Lower leg skin (tissue), 4 donors: ENCODE measurements around the gene DNAJC8. TPM values are rescaled to one million over a fixed set of nuclear protein-coding genes. Genes with fewer than 3 reads are reported as not detected.

ENCODE experiments used
- DNase-seq, 2 donors: peaks; one replicate each; pipeline ENCODE4 v3.0.0-alpha.2; 2019; ENCODE audit warnings: low spot score in 2 of 2
- H3K4me3 ChIP-seq: fragments of 200-600 bp; sonication (generic); 2 replicates; pipeline ENCODE4 v1.5.1; 2017; ENCODE audit warnings: mild to moderate bottlenecking, low read depth; ENCODE audit not compliant: poor library complexity, severe bottlenecking
- CTCF ChIP-seq, 3 donors: fragments of 450-650 bp; IDR thresholded peaks; one replicate each; pipeline ENCODE4 v1.5.1; 2016; ENCODE audit warnings: antibody characterized with exemption in 3 of 3, mild to moderate bottlenecking in 3 of 3, moderate library complexity in 2 of 3
- POLR2A ChIP-seq, 2 donors: fragments of 450-650 bp; IDR thresholded peaks; one replicate each; pipeline ENCODE4 v1.6.1; 2016 to 2017; ENCODE audit warnings: antibody characterized with exemption in 2 of 2, mild to moderate bottlenecking in 1 of 2, moderate library complexity in 1 of 2
- WGBS, 2 donors: methylation state at CpG; one replicate each; pipeline ENCODE4 v1.1.5; 2018; 5-methylcytosine and 5-hydroxymethylcytosine counted together
- intact Hi-C: fragments of 100-400 bp; cut with DNase I; formaldehyde crosslinking; loops from one replicate; pipeline ENCODE4 v1.15.0; 2023; ENCODE audit warnings: low total_unique reads
- total RNA-seq, 4 donors: library from RNA; depleted of rRNA; stranded (reverse); fragments of >200 nt; gene quantifications; one replicate each; pipeline ENCODE4 v1.1.0, GENCODE V29; 2016

Gene DNAJC8
- total RNA-seq, 4 donors from 2014 or later, result 33.5 to 40.4 (median 35.3) TPM

GRCh38 chr1:28195780-28196179 lies 37.0 kb downstream of the DNAJC8 start:
- TF ChIP-seq POLR2A (IDR thresholded peaks at IDR 0.05) (no peak), CTCF (IDR thresholded peaks at IDR 0.05) (no peak)
- no peak for DNase-seq
- 88 to 91% methylated on average over 1 of the region's 1 CpG for WGBS, 2 donors
- intact Hi-C loops, result no loop called here
- H3K4me3 ChIP-seq, result no peak overlapping the region

- DNase-seq, result peak in 1 of 2 donors; percentile 58
- WGBS, 2 donors, result 63 to 68% methylated on average over 8 of the region's 8 CpGs
- intact Hi-C loops, result no loop called here
- H3K4me3 ChIP-seq, result no peak overlapping the region
- TF ChIP-seq CTCF (IDR thresholded peaks at IDR 0.05), result no peak
- TF ChIP-seq POLR2A (IDR thresholded peaks at IDR 0.05), result no peak
Observed at GRCh38 chr1:28194326-28195035, 38.3 kb downstream of the DNAJC8 start.

DNA sequence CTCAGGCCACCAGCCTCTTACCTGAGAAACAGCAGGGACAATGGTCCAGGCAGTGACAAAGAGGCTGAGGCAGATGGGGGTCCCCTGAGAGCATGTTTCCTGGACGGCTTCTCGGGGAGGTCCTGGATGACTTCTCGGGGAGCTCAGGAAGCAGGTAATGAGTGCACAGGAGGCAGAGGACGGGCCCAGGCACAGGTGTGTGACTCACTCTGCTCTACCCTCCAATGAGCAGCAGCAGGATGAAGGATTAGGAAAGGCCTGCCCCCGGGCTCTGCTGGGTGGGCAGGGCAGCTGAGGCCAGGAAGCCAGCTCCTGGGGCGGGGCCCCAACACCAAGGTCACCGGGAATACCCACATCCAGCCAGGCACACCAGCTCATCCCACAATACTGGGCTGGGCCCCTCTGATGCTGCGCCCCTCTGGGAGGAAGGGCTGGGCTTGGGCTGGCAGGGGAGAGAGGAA lies 39.1 kb downstream of the DNAJC8 start:
- intact Hi-C loops, result no loop called here
- WGBS, 2 donors, result 36 to 54% methylated on average over 8 of the region's 8 CpGs
- peak; percentile 36 to 68 for DNase-seq
- H3K4me3 ChIP-seq, result no peak overlapping the region
- TF ChIP-seq CTCF (IDR thresholded peaks at IDR 0.05), result no peak
- TF ChIP-seq POLR2A (IDR thresholded peaks at IDR 0.05), result no peak

- 70 to 78% methylated on average over 12 of the region's 12 CpGs for WGBS, 2 donors
- TF ChIP-seq POLR2A (IDR thresholded peaks at IDR 0.05) (no peak), CTCF (IDR thresholded peaks at IDR 0.05) (no peak)
- H3K4me3 ChIP-seq, result no peak overlapping the region
- intact Hi-C loops, result no loop called here
- peak in 1 of 2 donors; percentile 65 for DNase-seq
Observed at GRCh38 chr1:28190996-28191645, 41.7 kb downstream of the DNAJC8 start.

- 64 to 75% methylated on average over 3 of the region's 3 CpGs for WGBS, 2 donors
- DNase-seq, result peak in 1 of 2 donors; percentile 31
- intact Hi-C loops, result no loop called here
- TF ChIP-seq CTCF (IDR thresholded peaks at IDR 0.05), result no peak
- no peak for TF ChIP-seq POLR2A (IDR thresholded peaks at IDR 0.05)
- H3K4me3 ChIP-seq, result no peak overlapping the region
Observed at GRCh38 chr1:28190337-28190979, 42.4 kb downstream of the DNAJC8 start.
